Gastroesophageal sphincter (tissue), 3 donors: ENCODE data around the gene ARHGAP18.

Experiments
- CTCF ChIP-seq, 4 experiments: fragments of 200-600 bp in 2 of 4; fragments of 450-650 bp in 2 of 4; sonication (generic) in 1 of 4; IDR thresholded peaks; one replicate each; pipeline ENCODE4 v1.5.1; 2017 to 2019; ENCODE audit warnings: antibody characterized with exemption in 4 of 4, mild to moderate bottlenecking in 2 of 4, moderate library complexity in 2 of 4
- POLR2AphosphoS5 ChIP-seq: sonication (generic); formaldehyde crosslinking; IDR thresholded peaks from one replicate; pipeline ENCODE4 v1.6.1; 2017; ENCODE audit warnings: antibody characterized with exemption

DNA sequence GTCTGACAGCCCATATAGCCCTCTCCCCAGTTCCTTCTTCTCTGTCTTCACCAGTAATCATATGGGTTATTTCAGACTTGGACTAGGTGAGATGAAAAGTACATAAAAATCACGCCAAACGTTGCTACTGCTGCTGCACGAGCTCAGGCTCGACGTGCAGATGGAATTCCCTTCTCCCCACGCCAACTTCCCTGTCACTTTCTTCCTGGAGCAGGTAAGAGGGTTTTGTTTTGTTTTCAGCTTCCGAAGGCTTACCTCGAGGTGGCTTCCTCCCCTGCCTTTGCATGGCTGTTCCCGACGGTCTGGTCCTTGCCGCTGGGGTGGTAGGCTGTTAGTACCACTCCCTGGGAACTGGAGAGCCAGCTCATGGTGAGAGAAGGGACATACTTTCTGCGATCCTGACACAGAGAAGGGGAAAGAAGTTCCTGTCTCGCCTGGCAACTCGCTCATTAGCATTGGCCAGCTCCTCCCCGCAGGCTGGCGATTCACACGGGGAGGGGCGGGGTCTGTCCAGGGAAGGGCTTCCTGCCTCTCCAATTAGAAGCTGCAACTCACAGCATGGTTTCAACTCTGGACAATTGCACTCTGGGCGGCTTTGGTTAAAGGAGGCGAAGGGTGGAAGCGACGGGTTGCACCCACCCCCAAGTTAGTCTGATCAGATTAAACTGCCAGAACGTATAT, at the start of gene ARHGAP18:
- TF ChIP-seq POLR2AphosphoS5 (peak; percentile 54), CTCF (IDR thresholded peaks at IDR 0.05) (no peak)
